ENCODE results near the gene BTBD9. TPM values are rescaled to one million over a fixed set of nuclear protein-coding genes. Genes with fewer than 3 reads are reported as not detected.

The BTBD9 gene
- total and polyA plus RNA-seq, 2 of the 13 experiments (the other 11 are each of a cell fraction or from before 2014, with no cell fraction given): 1.2 to 3.0 TPM

- TF ChIP-seq TRIM22 (IDR thresholded peaks at IDR 0.05): no peak
Observed at GRCh38 chr6:38118791-38119365, 520.9 kb downstream of the BTBD9 start (continued).

Small RNAs within 50 kb of the gene (small RNA-seq; reads per million reads assigned to genes)
- gene RF00019 (ENCODE audit: insufficient read depth in 2 of 3, insufficient read length in 3 of 3, low read depth in 2 of 3, low replicate concordance in 1 of 3) (0 reads per million in 3 experiments), gene RF00279 (ENCODE audit: insufficient read depth in 2 of 3, insufficient read length in 3 of 3, low read depth in 2 of 3, low replicate concordance in 1 of 3) (0 reads per million in 3 experiments)

Other genes with a start within 250 kb of the BTBD9 start
- gene GLO1, start 63.2 kb upstream of the BTBD9 start, total RNA-seq (2016; rRNA removed; fragmentation: Illumina TruSeq; extraction: Trizol): 177 and 282 TPM in 2 replicates
- 55.0 and 77.1 TPM in 2 replicates for gene GLO1, start 63.2 kb upstream of the BTBD9 start, polyA plus RNA-seq (2011; rRNA removed)
- not detected in 2 replicates for gene DNAH8, start 75.4 kb upstream of the BTBD9 start, total RNA-seq (2016; rRNA removed; fragmentation: Illumina TruSeq; extraction: Trizol)
- gene DNAH8, start 75.4 kb upstream of the BTBD9 start, polyA plus RNA-seq (2011; rRNA removed): not detected in 2 replicates